GM19328 (cell line): ENCODE results near the gene LOXL1.

Experiments
- ATAC-seq: cut with Tn5 transposase; IDR thresholded peaks from one replicate; pipeline ENCODE4 v1.9.1; 2021; ENCODE audit warnings: mild to moderate bottlenecking, moderate library complexity; ENCODE audit not compliant: unreplicated experiment

The LOXL1 gene

DNA sequence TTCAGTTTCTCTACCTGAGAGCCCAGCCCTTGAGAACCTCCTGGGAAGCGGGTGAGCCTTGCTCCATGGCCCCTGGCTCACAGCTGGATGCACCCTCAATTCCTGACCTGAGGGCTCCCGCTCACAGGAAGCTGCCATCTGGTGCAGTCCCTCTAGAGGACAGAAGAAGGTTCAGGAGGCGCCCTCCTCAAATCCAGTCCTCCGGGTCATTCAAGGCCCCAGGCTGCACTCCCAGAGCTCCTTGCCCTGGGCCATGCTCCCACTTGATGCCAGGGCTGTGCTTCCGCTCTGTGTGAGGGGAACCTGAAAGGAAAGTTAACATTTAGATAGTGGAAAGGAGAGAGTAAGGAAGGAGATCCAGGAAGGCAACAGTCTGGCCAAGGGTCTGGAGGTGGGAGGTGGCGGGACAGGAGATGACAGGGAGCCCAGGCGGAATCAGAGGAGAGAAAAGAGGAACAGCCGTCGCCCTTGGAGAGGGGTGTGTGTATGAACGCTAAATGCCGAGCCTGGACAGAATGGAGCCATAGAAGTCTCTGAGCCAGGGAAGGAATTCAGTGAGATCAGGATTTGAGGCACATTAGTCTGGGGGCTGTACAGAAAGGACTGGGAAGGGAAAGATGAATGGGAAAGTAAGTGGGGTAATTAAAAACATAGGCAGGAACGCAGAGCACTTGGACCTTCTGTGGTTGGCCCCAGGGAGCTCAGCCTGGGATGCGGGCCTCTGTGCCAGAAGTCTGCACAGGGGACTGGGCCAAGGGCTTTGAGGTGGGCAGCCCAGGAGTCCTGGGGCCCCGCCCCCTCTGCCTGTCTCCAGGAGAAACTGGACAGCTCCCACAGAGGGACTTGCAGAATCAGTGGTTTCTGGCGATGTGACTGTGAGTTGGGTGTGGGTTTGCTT lies 26.8 kb upstream of the LOXL1 start:
- no peak for ATAC-seq

- no peak for ATAC-seq
Observed at GRCh38 chr15:73900095-73900712, 26.1 kb upstream of the LOXL1 start.

DNA sequence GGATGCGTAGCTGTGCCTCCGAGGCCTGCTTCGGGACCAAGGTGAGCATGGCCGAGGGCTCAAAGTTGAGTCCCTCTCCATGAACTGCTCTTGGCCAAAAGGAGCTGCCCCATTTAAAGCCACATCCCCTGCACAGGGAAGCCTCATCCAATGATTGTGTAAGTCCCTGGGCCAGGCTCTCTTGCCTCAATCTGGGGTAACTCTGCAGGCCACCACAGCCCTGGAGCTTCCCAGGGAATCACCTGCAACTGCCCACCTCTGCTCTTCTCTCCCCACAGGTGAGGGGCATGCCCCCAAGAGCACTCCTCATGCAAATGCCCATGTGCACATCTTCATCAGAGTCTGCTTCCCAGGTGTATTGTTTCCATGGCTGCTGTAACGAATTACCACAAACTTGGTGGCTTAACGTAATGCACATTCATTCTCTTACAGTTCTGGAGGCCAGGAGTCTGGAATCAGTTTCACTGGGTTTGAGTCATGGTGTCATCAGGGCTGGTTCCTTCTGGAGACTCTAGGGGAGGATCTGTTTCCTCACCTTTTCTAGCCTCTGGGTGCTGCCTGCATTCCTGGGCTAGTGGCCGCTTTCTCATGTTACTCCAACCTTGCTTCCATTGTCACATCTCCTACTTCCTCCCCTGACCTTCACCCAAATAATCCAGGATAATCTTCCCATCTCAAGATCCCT lies 25.0 kb upstream of the LOXL1 start:
- ATAC-seq, result no peak

- no peak for ATAC-seq
Observed at GRCh38 chr15:73902121-73903020, 23.9 kb upstream of the LOXL1 start.

- no peak for ATAC-seq
Observed at GRCh38 chr15:73904026-73904815, 22.0 kb upstream of the LOXL1 start.

GRCh38 chr15:73905225-73905827 lies 20.9 kb upstream of the LOXL1 start:
- ATAC-seq, result no peak

DNA sequence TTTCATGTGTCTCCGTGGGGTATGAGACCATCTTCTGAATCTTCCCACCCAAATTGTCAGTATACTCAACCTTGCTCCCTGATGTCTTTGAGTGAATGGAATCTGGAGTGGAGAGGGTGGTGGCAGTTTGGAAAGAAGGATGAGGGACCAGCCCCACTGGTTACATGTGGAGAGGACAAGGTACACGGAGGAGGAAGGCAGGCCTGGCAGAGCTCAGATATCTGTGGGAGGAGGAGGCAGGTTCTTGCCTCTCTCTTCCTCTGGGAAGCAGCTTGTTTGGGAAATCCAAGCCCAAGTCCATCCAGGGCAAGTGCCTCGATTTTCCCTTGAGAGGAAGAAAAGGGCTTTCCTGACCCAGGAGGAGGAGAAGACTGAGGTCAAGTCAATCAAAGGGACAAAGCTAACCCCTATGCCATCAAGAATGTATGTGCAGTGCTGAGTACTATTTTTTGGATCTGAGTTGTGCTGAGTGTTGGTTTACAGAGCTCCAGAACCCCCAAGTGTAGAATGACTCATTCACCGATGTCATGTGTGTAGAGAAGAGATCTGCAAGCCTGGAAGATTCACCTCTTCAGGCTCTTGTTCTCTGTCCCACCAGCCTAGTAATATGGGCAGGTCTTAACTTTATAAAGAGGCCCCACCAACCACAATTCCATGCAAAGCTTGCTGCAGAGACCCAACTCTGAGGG lies 19.8 kb upstream of the LOXL1 start:
- ATAC-seq, result no peak

GRCh38 chr15:73907035-73907408 lies 19.2 kb upstream of the LOXL1 start:
- ATAC-seq, result no peak

GRCh38 chr15:73908030-73908821 lies 18.0 kb upstream of the LOXL1 start:
- ATAC-seq, result peak; percentile 58

- ATAC-seq, result no peak
Observed at GRCh38 chr15:73908822-73909122, 17.5 kb upstream of the LOXL1 start.

DNA sequence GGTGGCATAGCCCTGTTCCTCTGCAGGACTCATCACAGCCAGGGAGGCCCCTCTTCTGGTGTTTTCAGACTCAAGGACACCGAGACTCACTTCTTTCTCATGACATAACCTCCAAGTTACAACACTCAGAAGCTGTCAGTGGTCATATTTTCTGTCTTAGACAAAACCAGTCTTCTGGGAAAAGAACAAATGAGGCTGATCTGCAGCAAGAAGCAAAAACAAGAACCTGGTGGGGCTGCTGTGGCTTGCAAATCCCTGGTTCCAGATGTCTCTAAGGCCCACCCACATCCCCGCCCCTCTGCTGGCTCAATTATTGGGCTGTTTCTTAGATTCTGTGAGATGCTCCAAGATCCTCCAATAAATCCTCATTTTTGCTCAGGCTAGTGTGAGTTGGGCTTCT lies 16.6 kb upstream of the LOXL1 start:
- no peak for ATAC-seq

DNA sequence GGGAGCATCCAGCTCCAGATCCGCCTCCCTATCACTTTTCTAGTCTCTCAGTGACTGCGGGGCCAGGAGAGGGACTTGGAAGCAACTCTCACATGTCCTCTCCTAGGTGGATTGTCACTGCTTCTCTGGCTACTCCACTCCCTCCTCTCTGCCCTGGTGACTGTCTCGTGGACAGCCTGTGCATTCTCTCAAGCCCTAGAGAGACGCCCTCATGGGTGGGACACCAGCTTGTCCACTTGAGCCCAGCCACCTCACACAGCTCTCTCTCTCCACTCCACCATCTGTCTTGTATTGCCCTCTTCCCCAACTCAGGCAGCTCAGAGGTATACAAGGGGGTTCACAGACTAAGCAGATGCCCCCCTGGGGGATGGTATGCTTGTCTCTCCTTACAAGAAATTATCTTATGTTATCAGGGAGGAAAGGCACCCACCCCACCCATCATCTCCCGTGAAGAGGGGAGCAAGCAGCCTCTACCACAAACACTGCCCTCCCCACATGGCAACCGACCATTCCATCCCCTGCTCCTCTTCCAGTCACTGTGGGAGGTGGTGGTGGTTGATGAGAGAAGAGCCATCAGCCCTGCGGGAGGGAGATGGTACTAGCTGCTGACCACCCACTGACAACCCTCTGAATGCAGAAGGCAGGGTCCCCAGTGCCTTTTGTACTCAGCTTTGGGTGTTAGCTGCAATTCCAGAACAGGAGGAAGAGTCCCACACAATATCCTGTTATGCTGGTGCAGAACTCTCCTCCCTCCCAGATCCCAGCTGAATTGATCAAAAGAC lies 15.5 kb upstream of the LOXL1 start:
- ATAC-seq, result no peak

DNA sequence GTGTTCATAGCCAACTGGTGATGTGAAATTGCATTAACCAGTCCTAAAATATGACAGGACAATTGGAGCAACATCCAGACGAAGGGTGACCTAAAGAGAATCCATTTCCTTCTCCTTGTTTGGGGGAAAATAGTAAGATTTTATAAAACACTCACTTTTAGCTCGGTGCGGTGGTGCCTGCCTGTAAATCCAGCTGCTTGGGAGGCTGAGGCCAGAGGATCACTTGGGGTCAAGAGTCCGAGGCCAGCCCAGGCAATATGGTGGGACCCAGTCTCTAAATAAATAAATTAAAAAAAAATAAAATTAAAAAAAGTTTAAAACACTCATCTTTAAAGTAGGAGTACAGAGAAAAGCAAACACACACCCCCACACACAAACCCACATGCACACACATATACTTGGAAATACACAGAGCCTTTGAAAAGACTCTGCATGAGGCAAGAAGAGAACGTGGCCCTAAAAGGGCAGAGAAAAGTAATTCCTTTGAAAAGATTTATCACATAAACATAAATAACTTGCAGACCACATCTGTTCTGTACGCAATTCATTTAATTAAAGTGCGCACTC lies 14.1 kb upstream of the LOXL1 start:
- ATAC-seq, result no peak

- ATAC-seq, result no peak
Observed at GRCh38 chr15:73914145-73914544, 12.1 kb upstream of the LOXL1 start.

DNA sequence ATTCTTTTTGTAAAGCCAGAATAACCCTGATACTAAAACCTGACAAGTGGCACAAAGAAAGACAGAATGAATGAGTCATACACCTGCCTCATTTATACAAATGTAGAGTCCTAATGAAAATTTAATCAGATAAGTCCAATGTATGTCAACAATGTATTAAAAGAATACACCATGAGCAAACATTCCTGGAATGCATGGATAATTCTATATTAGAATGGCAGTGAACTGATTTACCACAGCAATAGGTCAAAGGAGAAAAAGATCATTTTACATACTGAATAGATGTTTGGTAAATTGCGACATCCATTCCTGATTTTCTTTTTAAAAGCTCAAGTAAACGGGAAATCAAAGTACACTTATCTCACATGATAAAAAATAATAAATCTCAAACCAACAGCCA lies 11.2 kb upstream of the LOXL1 start:
- no peak for ATAC-seq

DNA sequence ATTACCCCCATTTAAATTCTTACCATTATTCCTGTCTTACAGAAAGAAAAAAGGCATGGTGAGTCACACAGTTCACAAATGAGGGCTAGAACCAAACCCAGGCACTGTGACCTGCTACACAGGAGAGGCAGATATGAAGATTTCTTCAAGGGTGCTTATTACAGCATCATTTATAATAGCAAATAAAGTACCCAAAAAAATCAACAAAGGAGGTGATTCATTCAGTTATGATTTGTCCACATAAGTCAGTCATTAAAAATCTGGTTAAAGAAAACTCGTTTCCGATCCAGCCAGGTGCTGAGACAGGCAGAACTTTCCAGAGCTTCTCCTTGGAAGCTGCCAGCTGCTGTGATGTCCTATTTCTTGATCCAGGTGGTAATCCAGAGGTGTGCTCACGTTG lies 7.5 kb upstream of the LOXL1 start:
- no peak for ATAC-seq

- ATAC-seq, result no peak
Observed at GRCh38 chr15:73919706-73920105, 6.6 kb upstream of the LOXL1 start.
